ENCODE measurements around the gene FIP1L1.
A peak's percentile ranks its signal among the peaks of the same experiment; 100 is the strongest.
"Not testable (repeated sequence)": the region's sequence is repeated elsewhere in the genome, so short reads cannot be mapped to it uniquely, and the experiment has no call there.

The FIP1L1 gene

DNA sequence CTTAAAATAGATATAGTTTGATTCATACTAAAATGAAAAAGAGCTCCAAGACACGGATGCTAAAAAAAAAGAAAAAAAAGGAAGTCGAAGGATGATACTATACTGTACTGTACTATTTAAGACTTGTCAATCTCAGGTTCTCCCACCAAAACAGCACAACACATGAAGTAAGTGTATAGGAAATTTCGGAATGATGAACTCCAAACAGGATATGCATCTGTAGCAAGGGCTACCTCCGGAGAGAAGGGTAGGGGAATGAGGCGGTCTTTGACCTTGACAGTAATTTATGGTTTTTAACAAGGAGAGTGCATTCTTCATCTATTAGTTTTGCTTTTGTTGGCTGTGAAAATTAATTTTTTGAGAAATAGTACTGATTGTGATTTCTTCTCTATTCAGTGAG, 541 bp upstream of the FIP1L1 start:
- DNase-seq (ENCODE audit: low spot score) = no peak

DNA sequence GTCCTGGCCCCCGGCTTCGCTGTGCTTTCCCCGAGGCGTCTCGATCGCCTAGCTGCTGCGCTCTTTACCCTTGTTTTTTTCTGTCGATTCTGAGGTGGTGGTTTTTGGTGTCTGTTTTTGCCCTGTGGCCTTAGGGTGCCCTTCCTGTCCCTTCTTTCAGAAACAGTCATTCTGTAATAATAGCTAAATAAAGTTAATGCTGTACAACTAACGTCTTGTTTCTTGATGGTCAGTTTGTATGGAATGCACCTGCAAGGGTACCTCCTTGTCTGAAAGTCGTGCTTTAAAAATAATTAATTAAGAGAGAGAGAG, 686 bp downstream of the FIP1L1 start:
- DNase-seq (ENCODE audit: low spot score) = no peak

DNA sequence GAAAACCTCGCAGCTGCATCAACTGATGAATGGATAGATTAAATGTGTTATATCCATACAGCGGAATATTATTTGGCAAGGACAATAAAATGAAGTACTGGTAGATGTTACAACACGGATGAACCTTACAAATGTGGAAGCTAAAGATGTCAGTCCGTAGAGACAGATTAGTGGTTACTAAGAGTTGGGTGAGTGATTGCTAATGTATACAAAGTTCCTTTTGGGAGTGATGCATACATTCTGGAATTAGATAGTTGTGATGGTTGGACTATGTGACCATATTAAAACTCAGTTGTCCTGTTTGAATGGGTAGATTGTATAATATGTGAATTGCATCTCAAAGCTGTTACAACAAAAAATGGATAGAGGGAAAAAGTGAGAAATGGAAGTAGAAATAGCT, 2.8 kb downstream of the FIP1L1 start:
- no peak for DNase-seq (ENCODE audit: low spot score)

DNA sequence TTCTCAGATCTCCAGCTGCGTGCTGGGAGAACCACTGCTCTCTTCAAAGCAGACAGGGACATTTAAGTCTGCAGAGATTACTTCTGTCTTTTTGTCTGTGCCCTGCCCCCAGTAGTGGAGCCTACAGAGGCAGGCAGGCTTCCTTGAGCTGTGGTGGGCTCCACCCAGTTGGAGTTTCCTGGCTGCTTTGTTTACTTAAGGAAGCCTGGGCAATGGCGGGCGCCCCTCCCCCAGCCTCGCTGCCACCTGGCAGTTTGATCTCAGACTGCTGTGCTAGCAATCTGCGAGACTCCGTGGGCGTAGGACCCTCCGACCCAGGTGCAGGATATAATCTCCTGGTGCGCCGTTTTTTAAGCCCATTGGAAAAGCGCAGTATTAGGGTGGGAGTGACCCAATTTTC, 32.0 kb downstream of the FIP1L1 start:
- DNase-seq (ENCODE audit: low spot score) = not testable (repeated sequence)

DNA sequence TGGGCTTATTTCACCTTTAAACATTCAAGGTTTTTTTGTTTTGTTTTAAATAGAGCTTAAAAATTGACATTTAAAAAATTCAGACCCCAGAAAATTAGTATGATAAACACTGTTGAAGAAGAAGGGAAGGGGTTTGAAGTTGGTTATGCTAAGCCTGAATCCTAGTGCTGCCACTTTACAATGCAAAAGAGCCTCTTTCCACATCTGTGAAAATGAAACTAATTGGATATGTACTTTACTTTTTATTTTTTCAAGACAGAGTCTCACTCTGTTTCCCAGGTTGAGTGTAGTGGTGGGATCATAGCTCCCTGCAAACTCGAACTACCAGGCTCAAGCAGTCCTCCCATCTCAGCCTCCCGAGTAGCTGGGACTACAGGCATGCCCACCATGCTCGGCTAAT, 41.8 kb downstream of the FIP1L1 start:
- no peak for DNase-seq (ENCODE audit: low spot score)

DNA sequence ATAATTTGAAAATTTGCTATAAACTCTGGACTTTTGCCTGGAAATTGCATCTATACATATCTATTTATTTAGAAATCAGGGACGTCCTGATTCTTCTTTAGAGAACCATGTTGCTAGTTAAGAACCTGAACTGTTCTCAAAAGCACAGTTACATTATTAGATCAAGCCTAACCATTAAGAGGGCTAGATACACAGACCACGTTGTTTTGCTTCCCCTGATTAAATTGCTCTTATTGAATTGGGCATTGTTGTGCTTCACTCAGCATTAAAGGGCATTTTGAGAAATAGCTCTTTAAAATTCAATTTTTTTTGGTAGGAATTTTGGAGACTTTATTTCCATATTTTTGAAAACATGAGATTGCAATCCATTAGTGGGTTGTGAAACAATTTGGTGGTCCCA, 44.4 kb downstream of the FIP1L1 start:
- DNase-seq (ENCODE audit: low spot score) = no peak

DNA sequence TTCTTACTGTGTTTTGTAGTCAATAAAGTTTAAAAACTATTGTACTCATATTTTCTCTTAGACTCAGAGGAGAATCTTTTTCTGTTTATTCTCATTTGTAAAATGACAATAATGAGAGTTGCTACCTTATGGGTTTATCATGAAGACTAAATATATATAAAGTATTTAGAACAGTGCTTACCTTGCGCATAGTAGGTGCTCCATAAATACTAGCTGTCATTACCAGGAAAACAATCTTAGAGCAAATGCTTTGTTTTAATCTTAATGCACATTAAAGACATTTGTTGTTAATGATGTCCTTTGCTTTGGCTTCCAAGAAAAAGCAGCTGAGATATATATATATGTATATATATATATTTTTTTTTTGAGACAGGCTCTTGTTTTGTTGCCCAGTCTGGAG, 44.9 kb downstream of the FIP1L1 start:
- no peak for DNase-seq (ENCODE audit: low spot score)

DNA sequence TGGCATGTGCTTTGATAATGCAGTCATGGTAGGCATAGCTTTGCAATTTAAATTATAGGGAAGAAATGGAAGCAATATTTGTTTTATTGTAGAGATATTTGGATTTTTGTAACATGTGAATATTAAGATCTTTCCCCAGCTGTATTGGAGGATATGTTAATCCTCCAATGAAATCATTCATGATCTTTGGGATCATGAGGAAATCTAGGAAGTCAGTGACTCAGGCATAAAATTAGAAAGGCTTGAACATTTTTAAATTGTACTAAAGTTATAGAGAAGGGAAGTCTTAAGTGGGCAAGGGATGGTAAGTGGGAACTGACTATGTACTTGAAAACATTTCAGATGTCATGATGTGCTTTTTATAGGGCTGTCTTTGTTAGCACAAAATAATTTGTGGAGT, 46.8 kb downstream of the FIP1L1 start:
- DNase-seq (ENCODE audit: low spot score) = no peak

DNA sequence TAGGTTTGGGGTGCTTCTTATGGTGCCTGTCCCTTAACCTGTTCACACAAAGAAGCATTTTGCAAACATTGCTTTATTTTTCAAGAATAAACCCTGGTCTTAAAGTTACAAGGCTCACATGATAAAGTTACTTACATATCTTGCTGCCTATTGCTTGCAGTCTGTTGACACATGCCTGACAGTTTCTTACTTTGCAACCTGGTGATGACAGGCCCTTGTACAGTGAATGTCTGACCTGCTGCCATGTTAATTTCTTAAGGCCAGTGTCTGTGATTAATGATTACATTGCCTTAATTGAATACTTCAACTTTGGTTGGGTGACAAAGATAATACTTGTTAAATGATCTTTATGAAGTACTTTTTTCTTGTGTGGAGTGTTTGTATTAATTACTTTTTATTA, 49.9 kb downstream of the FIP1L1 start:
- DNase-seq (ENCODE audit: low spot score) = no peak

DNA sequence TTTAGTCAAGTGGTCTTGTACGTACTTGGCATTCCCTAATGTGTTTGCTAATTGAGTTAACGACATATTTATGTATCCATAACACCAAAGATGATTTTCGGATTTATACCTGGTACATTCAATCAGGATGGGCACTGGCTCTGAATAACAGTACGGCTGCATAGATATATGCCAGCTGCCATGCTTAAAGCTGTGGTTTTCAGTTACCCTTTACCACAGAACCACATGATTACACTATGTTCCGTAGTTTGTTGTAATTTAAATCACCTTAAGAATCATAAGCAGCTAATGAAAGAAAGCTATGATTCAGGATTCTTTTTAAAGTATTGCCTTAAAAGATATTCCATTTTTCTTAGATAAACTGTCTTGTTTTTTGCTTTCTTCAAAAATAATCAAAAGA, 53.6 kb downstream of the FIP1L1 start:
- DNase-seq (ENCODE audit: low spot score) = no peak

DNA sequence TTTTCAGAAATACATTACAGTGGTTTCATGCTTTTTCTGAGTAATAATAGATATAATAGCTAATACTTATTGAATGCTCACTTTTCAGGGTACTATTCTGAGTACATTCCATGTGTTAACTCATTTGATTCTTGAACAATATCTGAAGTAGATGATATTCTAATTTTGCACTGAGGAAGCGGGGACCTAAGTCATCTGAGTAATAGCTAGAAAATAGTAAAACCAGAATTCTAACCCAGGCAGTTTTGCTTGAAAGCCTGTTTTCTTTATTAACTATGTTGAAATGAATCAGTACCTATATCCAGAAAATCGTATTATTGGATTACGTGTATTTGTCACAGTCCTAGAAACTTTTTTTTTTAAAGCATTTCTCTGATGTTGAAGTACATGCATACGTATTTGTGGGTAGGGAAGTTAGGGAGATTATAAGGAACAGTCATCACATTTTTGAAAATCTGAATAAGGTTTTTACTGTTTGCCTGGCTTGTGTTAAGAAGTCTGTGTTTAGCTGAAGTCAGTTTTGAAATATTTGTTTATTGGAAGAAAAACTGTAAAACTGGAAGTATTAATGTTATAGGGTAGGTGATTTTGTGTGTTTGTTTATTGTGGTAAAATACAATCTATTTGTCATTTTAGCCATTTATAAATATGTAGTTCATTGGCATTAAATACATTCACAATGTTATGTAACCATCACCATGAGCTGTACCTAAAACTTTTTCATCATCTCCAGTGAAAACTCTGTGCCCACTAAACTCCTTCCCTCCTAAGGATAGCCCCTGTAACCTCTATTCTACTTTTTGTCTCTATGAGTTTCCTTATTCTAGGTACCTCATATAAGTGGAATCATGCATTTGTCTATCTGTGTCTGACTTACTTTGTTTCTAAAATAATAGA, 55.3 kb downstream of the FIP1L1 start:
- DNase-seq (ENCODE audit: low spot score) = no peak

DNA sequence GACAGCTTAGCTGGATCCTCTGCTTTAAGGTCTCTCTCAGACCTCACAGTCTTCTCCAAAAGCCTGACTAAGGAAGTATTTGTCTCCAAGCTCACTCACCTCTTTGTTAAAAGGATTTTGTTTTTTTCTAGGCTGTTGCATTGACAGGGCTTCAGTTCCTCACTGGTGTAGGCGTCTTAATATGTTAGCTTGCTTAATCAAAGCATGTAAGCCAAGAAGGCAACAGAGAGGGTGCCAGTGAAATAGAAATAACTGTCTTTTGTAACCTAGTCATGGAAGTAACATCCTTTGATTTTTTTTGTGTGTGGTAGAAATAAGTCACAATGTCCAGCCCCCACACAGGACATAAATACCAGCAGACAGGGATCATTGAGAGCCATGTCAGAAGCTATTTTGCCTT, 58.8 kb downstream of the FIP1L1 start:
- no peak for DNase-seq (ENCODE audit: low spot score)

DNA sequence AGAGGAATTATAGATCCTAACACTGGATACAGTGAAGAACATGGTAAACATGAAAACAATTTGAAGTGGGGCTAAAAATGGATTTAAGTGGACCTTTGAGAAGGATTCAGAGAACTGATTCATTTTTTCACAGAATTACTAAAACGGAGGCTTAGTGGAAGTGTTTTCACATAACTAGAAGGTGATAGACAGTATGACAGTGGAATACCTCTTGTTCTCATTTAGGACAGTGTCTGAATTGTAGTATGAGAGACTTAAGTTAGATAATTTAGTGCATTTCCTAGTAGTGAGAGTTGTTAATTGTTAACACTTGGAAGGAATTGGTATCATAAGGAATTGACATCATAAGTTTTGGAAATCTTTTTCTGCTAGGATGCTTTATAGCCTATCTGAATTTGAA, 64.1 kb downstream of the FIP1L1 start:
- no peak for DNase-seq (ENCODE audit: low spot score)

DNA sequence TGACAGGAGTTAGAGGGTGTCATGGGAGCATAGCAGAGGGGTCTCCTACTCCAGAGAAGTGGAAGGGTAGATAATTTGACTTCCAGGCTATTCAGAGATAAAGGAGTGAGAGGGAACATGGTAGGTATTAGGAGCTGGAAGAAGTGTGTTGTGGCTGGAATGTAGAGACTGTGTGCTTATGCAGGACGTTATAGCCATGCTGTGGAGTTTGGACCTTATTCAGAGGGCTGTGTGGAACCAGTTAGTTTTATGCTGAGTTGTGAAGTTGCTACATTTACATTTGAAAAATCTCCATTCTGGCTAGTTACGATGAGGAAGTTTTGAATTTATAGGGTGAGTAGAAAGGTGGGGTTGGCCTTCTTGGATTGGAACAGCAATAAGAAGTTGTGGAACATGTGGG, 67.5 kb downstream of the FIP1L1 start:
- no peak for DNase-seq (ENCODE audit: low spot score)

DNA sequence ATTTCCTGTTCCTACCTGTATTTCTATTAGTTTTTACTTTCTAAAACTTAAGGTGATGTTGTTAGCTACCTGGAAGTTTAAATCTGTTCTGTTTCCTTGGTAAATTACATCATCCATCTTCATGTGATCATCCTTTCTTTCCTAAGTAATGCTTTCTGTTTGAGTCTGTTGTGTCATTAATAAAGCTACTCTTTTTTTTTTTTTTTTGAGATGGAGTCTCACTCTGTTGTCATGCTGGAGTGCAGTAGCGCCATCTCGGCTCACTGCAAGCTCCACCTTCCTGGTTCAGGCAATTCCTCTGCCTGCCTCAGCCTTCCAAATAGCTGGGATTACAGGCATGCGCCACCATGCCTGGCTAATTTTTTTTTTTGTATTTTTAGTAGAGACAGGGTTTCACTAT, 73.3 kb downstream of the FIP1L1 start:
- no peak for DNase-seq (ENCODE audit: low spot score)

DNA sequence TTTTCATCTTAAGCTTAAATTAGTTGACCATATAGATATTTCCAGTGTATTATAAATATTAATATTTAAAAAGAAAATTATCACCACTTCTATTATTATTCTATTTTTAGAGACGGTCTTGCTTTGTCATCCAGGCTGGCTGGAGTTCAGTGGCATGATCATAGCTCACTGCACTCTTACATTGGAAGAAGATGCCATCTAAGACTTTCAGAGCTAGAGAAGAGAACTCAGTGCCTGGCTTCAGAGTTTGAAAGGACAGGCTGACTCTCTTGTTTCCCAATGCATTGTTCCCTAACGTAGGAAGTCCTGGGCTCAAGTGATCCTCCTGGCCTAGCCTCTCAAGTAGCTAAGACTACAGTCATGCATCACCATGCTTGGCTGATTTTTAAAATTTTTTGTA, 75.9 kb downstream of the FIP1L1 start:
- peak; percentile 20 for DNase-seq (ENCODE audit: low spot score)

DNA sequence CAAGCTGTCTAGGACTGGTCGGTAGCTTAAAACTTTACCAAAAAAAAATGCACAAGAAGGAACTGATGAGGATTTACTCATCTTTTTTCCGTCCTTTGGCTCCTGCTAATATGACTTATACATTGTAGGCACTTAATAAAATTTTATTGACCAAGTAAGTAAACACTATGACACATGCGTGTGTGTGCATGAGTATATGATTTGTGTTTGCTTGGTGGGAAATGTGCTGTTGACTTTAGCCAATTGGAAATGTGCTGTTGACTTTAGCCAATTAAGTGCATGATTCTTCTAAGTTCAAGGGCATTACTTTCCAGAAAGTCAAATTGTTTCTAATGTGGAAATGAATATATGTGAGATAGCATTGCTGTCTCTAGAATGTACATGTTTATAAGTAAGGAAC, 78.3 kb downstream of the FIP1L1 start:
- no peak for DNase-seq (ENCODE audit: low spot score)

DNA sequence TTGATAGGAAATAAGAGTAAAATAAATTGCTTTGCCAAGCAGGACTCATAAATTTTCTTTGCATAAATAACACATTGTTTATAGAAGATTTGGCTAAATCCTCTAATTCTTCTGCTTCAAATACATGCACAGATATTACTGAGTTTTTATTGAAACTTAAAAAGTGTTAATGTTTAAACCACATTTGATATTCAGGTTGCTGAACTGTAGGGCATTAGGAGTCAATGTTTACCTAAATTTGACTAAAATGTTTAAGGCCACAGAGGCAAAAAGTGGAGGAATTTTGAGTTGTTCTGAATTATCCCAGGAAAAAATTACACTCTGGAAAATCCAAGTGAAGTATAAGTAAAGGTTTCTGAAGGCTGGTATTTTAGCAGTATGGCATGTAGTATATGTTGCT, 78.7 kb downstream of the FIP1L1 start:
- no peak for DNase-seq (ENCODE audit: low spot score)

DNA sequence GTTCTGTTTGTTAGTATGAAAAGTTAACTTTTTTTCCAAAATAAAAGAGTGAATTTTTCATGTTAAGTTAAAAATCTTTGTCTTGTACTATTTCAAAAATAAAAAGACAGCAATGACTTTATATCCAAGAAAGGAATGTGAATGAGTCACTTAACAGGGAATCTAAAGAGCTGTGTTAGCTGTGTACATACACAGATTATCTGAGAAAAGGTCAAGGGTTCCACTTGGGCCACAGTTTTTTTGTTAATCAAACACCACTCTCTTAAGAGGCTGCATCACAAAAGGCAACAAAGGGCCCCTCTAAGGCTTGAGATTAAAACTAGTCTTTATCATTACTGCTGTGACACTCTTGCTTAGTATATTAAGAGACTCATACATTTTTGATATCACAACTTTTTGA, 82.1 kb downstream of the FIP1L1 start:
- DNase-seq (ENCODE audit: low spot score) = no peak

DNA sequence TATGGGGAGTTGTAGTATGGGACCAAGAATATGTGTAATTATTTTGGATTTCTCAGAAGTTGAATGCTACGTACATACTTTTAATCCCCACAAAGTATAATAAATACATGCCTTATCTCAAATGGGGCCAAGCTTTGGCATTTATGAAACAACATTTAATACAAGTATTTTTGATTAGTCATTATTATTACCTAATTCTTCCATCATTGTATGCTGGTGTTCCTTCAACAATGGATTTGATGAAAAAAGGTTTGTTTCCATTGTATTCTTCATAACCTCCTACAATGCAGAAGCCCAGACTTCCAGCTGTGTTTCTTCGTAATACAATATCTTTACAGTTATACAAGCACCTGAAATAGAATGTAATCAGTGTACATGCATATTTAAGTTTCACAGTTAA, 83.8 kb downstream of the FIP1L1 start:
- no peak for DNase-seq (ENCODE audit: low spot score)

DNA sequence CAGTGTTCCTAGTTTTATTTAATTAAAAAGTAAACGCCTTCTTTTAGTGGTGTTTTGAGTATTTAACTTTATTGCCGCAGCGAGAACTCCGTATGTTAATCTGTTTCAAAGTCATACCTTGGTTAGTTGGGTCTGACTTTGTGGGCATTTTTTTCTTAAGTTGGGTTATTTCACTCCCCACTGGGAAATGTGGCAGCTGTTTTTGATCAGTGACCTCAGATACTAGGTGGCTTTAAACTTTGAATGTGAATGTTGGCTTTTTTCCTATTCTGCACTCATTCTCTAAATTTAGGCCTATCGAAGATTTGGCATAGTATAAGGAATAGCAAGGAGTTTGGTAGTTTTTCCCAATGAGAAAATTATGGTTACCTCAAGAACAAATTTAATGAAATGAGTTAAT, 85.9 kb downstream of the FIP1L1 start:
- DNase-seq (ENCODE audit: low spot score) = no peak

DNA sequence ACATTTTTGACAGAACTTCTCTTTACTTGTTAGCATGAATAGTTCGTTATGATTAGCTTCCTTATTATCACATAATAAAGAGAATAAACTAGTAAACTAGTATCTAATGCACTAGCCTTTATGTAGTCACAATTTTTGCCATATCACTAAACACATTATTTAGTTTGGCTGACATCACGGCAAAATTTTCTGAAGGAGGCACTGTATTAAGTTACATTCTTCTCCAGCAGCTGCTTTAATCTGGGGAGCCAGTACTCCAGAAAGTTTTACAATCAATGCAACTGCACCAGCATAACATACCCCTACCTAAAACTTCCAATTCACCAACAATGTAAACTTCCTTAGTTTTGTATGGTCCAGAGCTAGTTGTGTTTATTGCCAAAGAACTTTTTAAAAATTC, 87.8 kb downstream of the FIP1L1 start:
- DNase-seq (ENCODE audit: low spot score) = no peak

DNA sequence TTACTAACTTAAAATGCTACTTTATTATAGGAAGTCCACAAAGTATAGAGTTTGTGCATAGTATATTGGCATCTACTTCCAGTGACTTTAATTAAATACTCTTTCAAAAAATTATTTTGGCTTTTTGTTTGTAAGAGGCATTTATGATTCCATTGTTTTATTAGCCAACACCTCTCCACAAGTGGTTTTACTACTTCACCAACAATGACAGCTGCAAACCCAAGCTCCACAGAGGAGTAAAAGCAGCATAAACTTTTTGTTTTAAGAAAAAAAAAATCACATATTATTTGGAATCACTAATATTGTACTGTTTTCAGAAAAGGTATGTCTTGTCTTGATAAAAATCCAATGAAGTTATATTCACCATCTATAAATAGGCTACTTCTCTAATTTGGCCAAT, 88.5 kb downstream of the FIP1L1 start:
- no peak for DNase-seq (ENCODE audit: low spot score)

DNA sequence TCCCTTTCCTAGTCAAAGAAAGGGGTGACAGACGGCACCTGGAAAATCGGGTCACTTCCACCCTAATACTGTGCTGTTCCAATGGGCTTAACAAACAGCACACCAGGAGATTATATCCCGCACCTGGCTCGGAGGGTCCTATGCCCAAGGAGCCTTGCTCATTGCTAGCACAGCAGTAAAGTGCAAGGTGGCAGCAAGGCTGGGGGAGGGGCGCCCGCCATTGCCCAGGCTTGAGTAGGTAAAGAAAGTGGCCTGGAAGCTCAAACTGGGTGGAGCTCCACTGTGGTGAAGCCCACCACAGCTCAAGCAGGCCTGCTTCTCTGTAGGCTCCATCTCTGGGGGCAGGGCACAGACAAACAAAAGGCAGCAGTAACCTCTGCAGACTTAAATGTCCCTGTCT, 89.1 kb downstream of the FIP1L1 start:
- DNase-seq (ENCODE audit: low spot score) = not testable (repeated sequence)
